Measurements from ENCODE around the gene GLRB. TPM values are rescaled to one million over a fixed set of nuclear protein-coding genes. Genes with fewer than 3 reads are reported as not detected.
"Not testable (repeated sequence)": the region's sequence is repeated elsewhere in the genome, so short reads cannot be mapped to it uniquely, and the experiment has no call there.

The GLRB gene
- total RNA-seq, 1 donor from 2014 or later: 12.6 TPM

DNA sequence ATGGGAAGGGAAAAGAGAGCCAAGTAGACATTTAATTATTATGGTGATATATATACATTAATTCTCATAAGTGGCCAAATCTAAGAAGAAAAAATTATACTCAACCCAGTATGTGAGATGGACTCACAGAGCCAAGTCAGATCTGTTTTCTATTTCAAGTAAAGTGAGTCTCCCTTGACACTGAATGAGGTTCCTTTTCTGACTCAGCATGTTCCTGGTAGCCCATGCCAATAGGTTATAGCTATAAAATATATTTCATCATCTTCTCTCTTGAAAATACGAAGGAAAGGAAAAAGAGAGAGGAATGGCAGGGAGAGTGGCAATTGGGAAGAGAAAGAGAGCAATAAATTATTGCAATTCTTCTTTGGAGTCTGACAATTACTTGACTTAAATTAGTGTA lies 75.8 kb downstream of the GLRB start:
- DNase-seq (ENCODE audit: low spot score): no peak
- no peaks in the 10 kb centered on the region for H3K27me3 Mint-ChIP-seq (ENCODE audit: low read depth)
- no peak overlapping the region for H3K4me3 Mint-ChIP-seq (ENCODE audit: unreplicated experiment)
- no peak for TF ChIP-seq CTCF (IDR thresholded peaks at IDR 0.05)
- no peak overlapping the region for H3K27ac Mint-ChIP-seq (ENCODE audit: unreplicated experiment)
- peaks cover 6% of the 10 kb centered on the region for H3K4me1 Mint-ChIP-seq (ENCODE audit: low read depth)
- peaks cover 4% of the 10 kb centered on the region for H3K9me3 Mint-ChIP-seq (ENCODE audit: low read depth)
- H3K36me3 Mint-ChIP-seq (ENCODE audit: low read depth): peaks cover 11% of the 10 kb centered on the region

DNA sequence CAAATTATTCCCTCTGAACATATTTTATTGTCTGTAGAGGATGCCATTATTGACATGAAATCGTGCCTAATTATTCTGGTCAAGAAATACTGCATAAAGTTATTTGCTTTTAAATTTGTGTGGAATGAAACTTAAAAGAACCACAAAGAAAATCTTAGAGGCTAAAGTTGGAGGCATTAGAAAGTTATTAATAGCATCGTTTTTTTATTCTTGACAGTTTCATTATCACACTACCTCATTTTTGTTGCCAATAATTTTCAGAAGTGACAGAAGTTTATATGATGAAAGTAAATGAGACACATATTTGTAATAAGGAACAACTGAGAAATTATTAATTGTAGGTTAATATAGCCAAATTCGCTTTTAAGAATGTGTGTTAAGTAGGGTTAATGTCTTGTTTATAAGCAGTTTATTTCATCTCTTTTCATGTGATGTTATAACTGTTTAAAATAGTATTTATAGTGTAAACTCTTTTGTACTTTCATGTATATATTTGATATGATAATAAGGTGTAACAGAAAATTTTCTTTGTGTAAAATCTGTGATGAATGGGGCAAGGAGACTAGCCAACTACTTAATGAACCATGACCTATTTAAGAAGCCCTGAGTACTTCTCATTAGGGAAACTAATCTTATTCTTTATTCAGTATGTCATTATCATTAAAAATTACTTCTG lies 90.1 kb downstream of the GLRB start:
- DNase-seq (ENCODE audit: low spot score): no peak
- Mint-ChIP-seq H3K4me1 (ENCODE audit: low read depth) (no peaks in the 10 kb centered on the region), H3K9me3 (ENCODE audit: low read depth) (peaks cover 6% of the 10 kb centered on the region), H3K27me3 (ENCODE audit: low read depth) (no peaks in the 10 kb centered on the region), H3K36me3 (ENCODE audit: low read depth) (peaks cover 5% of the 10 kb centered on the region), H3K4me3 (ENCODE audit: unreplicated experiment) (no peak overlapping the region), H3K27ac (ENCODE audit: unreplicated experiment) (no peak overlapping the region)
- TF ChIP-seq CTCF (IDR thresholded peaks at IDR 0.05): no peak

GRCh38 chr4:157170321-157170720 lies 94.4 kb downstream of the GLRB start:
- H3K27me3 Mint-ChIP-seq (ENCODE audit: low read depth): no peaks in the 10 kb centered on the region
- H3K27ac Mint-ChIP-seq (ENCODE audit: unreplicated experiment): no peak overlapping the region
- no peak for TF ChIP-seq CTCF (IDR thresholded peaks at IDR 0.05)
- H3K36me3 Mint-ChIP-seq (ENCODE audit: low read depth): no peaks in the 10 kb centered on the region
- no peak for DNase-seq (ENCODE audit: low spot score)
- H3K4me1 Mint-ChIP-seq (ENCODE audit: low read depth): no peaks in the 10 kb centered on the region
- H3K9me3 Mint-ChIP-seq (ENCODE audit: low read depth): no peaks in the 10 kb centered on the region
- H3K4me3 Mint-ChIP-seq (ENCODE audit: unreplicated experiment): no peak overlapping the region

- no peaks in the 10 kb centered on the region for H3K36me3 Mint-ChIP-seq (ENCODE audit: low read depth)
- no peaks in the 10 kb centered on the region for H3K4me1 Mint-ChIP-seq (ENCODE audit: low read depth)
- H3K9me3 Mint-ChIP-seq (ENCODE audit: low read depth): peaks cover 3% of the 10 kb centered on the region
- no peaks in the 10 kb centered on the region for H3K27me3 Mint-ChIP-seq (ENCODE audit: low read depth)
- H3K27ac Mint-ChIP-seq (ENCODE audit: unreplicated experiment): no peak overlapping the region
- H3K4me3 Mint-ChIP-seq (ENCODE audit: unreplicated experiment): no peak overlapping the region
- TF ChIP-seq CTCF (IDR thresholded peaks at IDR 0.05): peak; percentile 71
- DNase-seq (ENCODE audit: low spot score): no peak
Observed at GRCh38 chr4:157172011-157172410, 96.1 kb downstream of the GLRB start.

DNA sequence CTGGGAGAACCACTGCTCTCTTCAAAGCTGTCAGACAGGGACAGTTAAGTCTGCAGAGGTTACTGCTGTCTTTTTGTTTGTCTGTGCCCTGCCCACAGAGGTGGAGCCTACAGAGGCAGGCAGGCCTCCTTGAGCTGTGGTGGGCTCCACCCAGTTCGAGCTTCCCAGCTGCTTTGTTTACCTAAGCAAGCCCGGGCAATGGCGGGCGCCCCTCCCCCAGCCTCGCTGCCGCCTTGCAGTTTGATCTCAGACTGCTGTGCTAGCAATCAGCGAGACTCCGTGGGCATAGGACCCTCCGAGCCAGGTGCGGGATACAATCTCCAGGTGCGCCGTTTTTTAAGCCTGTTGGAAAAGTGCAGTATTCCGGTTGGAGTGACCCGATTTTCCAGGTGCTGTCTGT lies 104.3 kb downstream of the GLRB start:
- H3K36me3 Mint-ChIP-seq (ENCODE audit: low read depth); H3K27me3 Mint-ChIP-seq (ENCODE audit: low read depth); DNase-seq (ENCODE audit: low spot score); H3K4me3 Mint-ChIP-seq (ENCODE audit: unreplicated experiment); H3K27ac Mint-ChIP-seq (ENCODE audit: unreplicated experiment); H3K4me1 Mint-ChIP-seq (ENCODE audit: low read depth): not testable (repeated sequence)
- peaks cover 13% of the 10 kb centered on the region for H3K9me3 Mint-ChIP-seq (ENCODE audit: low read depth)

DNA sequence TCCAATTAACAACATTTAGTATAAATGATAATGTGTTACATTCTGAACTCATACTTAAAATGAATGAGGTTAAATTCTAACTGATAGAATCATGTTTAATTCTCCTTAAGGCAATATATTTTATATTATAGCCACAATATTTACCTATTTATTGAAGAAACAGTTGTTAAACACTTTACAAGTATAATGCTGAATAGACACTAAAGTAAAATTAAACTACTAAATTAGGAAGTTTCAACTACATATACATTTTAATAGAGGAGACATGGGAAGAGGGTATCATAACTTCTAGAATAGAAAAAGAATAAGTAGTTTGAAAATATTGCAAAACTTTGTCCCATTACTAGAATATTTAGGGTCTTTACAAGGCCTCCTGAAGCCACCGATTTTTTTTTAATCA lies 108.3 kb downstream of the GLRB start:
- no peak for DNase-seq (ENCODE audit: low spot score)
- TF ChIP-seq CTCF (IDR thresholded peaks at IDR 0.05): no peak
- Mint-ChIP-seq H3K36me3 (ENCODE audit: low read depth) (peaks cover 4% of the 10 kb centered on the region), H3K27me3 (ENCODE audit: low read depth) (no peaks in the 10 kb centered on the region), H3K27ac (ENCODE audit: unreplicated experiment) (no peak overlapping the region), H3K9me3 (ENCODE audit: low read depth) (peaks cover 6% of the 10 kb centered on the region), H3K4me1 (ENCODE audit: low read depth) (peaks cover 4% of the 10 kb centered on the region), H3K4me3 (ENCODE audit: unreplicated experiment) (no peak overlapping the region)

Measured in chondrocyte (in vitro differentiated cells).